OCI-M1 (cell line): ENCODE data around the gene KRTAP5-1.

ENCODE experiments used
- DNase-seq: peaks from one replicate; lab custom pipeline; 2025; lab: John Stamatoyannopoulos, UW

KRTAP5-1 gene

DNA sequence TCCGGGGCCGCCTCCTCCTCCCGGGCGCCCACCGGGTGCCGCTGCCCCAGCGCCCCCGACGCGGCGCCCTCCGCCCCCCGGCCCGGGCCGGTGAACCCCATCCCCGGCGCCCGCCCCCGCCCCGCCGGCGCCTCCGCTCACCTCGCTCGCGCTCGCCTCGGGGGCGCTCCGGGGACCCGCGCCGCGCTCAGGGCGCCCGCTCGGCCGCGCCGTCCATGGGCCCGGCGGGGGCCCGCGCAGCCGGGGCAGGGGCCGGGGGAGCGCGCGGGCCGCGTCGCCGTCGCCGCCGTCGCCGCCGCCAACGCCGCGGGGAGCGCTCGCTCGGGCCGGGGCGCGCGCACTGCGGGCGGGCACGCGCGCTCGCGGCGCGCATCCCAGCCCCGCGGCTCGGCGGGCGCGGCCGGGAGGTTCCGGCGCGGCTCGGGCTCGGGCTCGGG, 13.3 kb downstream of the KRTAP5-1 start:
- DNase-seq = no peak

- no peak for DNase-seq
These were observed 14.0 kb downstream of the KRTAP5-1 start for GRCh38 chr11:1570896-1571759.

DNA sequence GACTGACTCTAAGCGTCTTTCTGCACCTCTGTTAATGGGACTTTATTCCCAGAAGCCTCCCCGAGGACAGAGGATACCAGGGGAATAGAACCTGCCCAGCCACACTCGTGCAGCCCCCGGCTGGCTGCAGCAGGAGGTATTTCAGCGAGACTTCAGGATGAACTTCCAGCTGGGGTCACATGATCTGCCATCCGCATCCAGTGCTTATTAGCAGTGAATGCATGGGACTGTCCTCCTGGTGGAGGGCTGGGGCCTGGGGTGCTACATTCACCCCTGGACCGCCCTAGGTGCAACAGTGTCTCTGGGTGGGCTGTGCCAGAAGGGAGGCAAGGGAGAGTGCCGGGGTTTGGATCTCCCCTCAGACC, 14.6 kb downstream of the KRTAP5-1 start:
- no peak for DNase-seq

DNA sequence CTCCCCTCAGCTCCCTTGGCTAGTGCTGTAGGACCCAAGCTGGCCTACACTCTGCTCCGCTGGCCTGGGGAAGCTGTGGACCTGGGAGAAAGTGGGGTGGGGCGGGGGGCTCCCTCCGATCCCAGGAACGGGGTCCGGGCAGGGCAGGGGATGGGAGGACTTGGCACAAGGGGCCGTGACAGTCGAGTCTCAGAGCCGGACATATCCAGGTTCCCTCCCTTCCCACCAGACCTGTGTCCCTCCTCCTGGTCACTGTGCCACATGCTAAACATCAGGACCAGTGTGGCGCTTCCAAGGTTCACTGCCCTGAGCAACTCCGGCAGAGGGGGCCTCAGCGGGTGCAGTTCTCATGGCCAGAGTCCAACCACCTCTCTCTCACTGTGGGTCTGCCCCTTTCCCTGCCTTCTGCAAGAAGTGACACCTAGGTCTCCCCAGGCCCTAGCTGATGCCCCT, 15.1 kb downstream of the KRTAP5-1 start:
- no peak for DNase-seq

GRCh38 chr11:1569251-1569780, 15.8 kb downstream of the KRTAP5-1 start:
- DNase-seq = no peak

- no peak for DNase-seq
These were observed 16.6 kb downstream of the KRTAP5-1 start for GRCh38 chr11:1568441-1568911.

GRCh38 chr11:1567721-1568100, 17.4 kb downstream of the KRTAP5-1 start:
- DNase-seq = no peak

GRCh38 chr11:1567052-1567720, 17.9 kb downstream of the KRTAP5-1 start:
- no peak for DNase-seq

- DNase-seq = no peak
These were observed 18.6 kb downstream of the KRTAP5-1 start for GRCh38 chr11:1566381-1567051.

- no peak for DNase-seq
These were observed 19.2 kb downstream of the KRTAP5-1 start for GRCh38 chr11:1565904-1566247.

GRCh38 chr11:1565173-1565903, 19.7 kb downstream of the KRTAP5-1 start:
- DNase-seq = no peak

DNA sequence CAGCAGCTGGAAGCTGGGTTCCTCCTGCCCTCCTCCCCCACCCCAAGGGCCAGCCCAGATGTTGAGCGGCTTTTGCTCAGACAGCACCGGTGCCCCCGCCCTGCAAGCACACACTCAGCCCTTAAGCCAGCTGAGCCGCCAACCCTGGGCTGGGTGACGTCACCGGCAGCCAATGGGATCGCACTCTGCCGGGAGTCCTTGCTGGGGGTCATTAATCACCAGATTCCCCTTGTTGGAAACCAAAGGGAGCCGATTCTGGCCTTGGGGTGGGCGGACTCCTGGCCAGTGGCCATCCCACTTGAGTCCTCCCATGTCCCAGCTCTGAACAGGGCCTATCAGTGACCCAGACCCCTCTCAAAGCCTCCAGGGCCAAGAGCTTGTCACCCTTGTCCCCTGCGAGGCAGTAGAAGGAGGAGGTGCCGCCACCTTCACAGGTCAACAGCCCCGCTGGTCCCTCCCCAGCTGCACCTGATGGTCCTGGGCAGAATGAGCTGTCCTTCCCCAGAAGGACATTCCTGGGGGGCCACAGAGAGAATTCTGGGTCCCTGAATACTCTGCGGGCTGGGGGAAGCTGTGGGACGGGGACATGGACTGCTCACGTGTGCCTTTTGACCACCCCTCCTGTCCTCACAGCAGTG, 20.4 kb downstream of the KRTAP5-1 start:
- peak; percentile 55 for DNase-seq

DNA sequence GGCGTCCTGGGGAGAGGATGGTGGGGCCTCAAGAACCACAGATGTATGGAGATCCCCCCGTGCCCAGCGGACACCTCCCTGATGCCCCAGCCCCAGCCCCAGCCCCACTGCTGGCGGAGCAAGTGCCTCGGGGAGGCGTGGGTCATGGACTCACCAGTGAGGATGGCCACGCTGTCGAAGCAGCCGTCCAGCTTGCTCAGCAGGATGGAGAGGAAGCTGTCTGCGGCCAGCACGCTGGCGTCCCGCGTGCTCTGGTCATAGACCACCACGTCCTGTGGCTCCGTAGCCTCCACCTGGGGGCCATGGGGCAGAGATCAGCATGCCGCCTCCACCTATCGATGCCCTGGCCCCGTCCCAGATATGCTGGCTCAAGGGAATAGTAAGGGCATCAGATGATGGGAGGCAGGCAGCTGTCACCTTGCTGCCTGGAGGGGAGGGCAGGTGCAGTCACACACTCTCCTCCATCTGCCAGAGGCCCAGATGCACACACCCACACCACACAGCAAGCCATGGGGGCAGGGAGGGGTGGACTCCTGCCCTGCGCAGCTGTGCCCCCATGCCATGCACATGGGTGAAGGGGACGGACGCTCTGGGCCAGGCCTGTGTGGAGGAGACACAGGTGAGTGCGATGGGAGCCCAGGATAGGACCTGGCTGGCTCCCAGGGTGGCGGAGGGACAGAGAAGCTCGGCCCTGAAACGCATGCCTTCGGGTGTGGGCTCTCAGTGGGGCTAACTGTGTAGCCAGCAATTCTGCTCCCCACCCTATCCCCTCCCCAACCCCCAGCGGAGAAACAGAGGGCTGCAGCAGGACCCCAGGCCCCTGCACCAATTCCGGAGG, 21.2 kb downstream of the KRTAP5-1 start:
- DNase-seq = no peak

DNA sequence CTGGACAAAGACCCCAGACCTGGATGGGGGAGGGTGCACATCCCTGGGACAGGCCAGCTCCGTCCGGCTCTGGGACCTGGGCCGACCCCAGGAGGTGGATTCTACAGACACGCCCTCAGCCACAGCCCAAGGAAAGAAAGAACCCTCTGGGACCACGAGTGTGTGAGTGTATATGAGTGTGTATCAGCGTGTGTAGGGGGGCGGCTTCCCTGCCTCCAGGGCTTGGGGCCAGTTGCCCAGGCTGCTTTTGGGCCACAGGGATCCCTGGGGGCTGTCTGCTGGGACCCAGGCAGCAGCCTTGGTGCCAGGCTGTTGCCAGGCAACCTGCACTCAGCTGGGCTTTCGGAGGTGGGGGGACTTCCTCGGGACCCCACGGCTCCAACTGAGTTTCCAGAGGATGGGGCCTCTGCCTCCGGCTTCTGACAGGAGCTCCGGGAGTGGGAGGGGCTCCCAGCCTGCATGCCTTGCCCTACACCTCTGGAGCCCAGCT, 21.9 kb downstream of the KRTAP5-1 start:
- DNase-seq = no peak

DNA sequence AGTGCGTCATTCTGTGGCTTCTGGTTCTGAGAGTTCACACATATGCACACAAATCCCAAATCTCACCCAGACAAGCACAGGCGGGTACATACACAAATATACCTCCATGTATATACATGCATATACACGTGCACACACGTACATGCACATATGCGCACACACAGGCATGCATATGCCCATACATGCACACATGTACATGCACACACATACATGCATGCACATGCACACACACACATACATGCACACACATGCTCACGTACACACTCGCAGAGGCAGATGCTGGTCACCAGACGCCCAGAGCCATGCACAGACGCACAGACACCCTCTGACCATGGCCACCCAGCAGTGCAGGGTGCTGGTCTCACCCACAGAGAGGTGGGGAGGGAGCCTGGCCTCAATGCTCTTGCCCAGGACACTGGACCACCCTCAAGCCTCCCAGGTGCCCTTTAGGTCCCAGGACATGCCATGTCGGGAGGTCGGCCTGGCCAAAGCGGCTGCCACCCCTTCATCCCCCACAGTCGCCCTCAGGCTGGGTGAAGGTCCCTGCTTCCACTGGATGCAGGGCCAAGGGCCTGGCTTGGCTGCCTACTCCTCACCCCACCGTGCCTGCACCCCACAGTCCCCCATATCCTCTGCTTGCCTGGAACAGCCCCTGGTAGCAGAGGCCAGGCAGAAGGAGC, 22.5 kb downstream of the KRTAP5-1 start:
- no peak for DNase-seq

GRCh38 chr11:1561955-1562354, 23.1 kb downstream of the KRTAP5-1 start:
- no peak for DNase-seq

- DNase-seq = no peak
These were observed 23.8 kb downstream of the KRTAP5-1 start for GRCh38 chr11:1561266-1561665.

DNA sequence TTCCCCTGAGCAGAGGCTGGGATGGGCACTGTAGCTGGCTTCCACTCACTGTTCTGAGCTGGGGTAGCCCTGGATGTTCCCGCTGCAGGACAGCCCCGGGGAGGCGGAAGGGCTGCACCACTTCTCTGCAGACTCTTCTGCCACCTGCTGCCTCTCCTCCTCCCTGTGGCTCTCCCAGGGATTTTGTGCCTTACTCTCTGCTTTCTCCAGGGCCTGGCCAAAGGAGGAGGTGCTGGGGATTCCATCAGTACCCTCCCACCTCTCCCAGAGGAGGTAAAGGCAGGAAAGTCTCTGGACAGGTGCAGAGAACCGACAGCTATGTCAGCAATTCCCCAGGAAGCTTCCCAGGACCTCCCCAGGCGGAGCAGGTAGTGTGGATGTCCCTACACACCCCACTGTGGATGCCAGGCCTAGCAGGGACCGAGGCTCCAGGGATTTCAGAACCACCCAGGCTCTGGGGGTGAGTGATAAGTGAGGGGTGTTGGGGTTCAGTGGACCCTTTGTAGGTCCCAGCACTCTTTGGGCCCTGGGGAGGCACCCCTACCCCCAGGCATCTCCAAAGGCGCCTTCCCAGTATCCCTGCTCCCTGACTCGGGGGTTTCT, 24.3 kb downstream of the KRTAP5-1 start:
- no peak for DNase-seq

- no peak for DNase-seq
These were observed 25.0 kb downstream of the KRTAP5-1 start for GRCh38 chr11:1560002-1560648.
